DOHH2 (cell line): ENCODE results near the gene PGBD5.
"Not testable (repeated sequence)": the region's sequence is repeated elsewhere in the genome, so short reads cannot be mapped to it uniquely, and the experiment has no call there.

Experiments
- H3F3A ChIP-seq: fragments of 200-600 bp; sonication (generic), shearing (Covaris generic); 2 replicates; pipeline ENCODE4 v1.6.0; 2016; ENCODE audit warnings: antibody characterized with exemption, mild to moderate bottlenecking; ENCODE audit not compliant: control insufficient read depth, insufficient read depth
- H3K27ac ChIP-seq: fragments of 200-600 bp; sonication (generic); 2 replicates; pipeline ENCODE4 v1.5.1; 2014; ENCODE audit warnings: low read depth, mild to moderate bottlenecking, low read length, moderate library complexity
- H3K27me3 ChIP-seq: fragments of 200-600 bp; sonication (generic); 2 replicates; pipeline ENCODE4 v1.6.1; 2014; ENCODE audit warnings: mild to moderate bottlenecking, low read length, mixed read lengths; ENCODE audit not compliant: control insufficient read depth
- H3K36me3 ChIP-seq: fragments of 200-600 bp; sonication (generic); 2 replicates; pipeline ENCODE4 v1.6.1; 2014; ENCODE audit warnings: mild to moderate bottlenecking, low read length, moderate library complexity, mixed read lengths; ENCODE audit not compliant: control insufficient read depth
- H3K4me1 ChIP-seq: fragments of 200-600 bp; sonication (generic); 2 replicates; pipeline ENCODE4 v1.6.1; 2014; ENCODE audit warnings: mild to moderate bottlenecking, low read length, mixed read lengths; ENCODE audit not compliant: control insufficient read depth
- H3K4me2 ChIP-seq: fragments of 200-600 bp; sonication (generic); 2 replicates; pipeline ENCODE4 v1.6.0; 2014; ENCODE audit warnings: mild to moderate bottlenecking, low read length, moderate library complexity
- H3K4me3 ChIP-seq: fragments of 200-600 bp; sonication (generic); 2 replicates; pipeline ENCODE4 v1.5.1; 2014; ENCODE audit warnings: mild to moderate bottlenecking, low read length, mixed read lengths
- H3K79me2 ChIP-seq: fragments of 200-600 bp; sonication (generic); 2 replicates; pipeline ENCODE4 v1.6.1; 2014; ENCODE audit warnings: mild to moderate bottlenecking, low read length, mixed read lengths; ENCODE audit not compliant: control insufficient read depth
- H3K9me2 ChIP-seq: fragments of 200-600 bp; sonication (generic); replicated peaks from 2 replicates; pipeline ENCODE4 v1.6.1; 2014; ENCODE audit warnings: mild to moderate bottlenecking, low read length, mixed read lengths; ENCODE audit not compliant: control insufficient read depth
- H3K9me3 ChIP-seq: fragments of 200-600 bp; sonication (generic); 2 replicates; pipeline ENCODE4 v1.6.1; 2014; ENCODE audit warnings: antibody characterized with exemption, low read length, mixed read lengths; ENCODE audit not compliant: control insufficient read depth, insufficient read depth
- H4K20me1 ChIP-seq: fragments of 200-600 bp; sonication (generic); 2 replicates; pipeline ENCODE4 v1.6.0; 2014; ENCODE audit warnings: low read depth, mild to moderate bottlenecking, antibody characterized with exemption, low read length, moderate library complexity; ENCODE audit not compliant: control insufficient read depth, insufficient read depth
- CTCF ChIP-seq: fragments of 200-600 bp; sonication (generic); IDR thresholded peaks from one replicate; pipeline ENCODE4 v1.5.1; 2014; ENCODE audit warnings: antibody characterized with exemption, mild to moderate bottlenecking, low read depth, low read length; ENCODE audit not compliant: poor library complexity, severe bottlenecking
- EZH2phosphoT487 ChIP-seq: fragments of 200-600 bp; sonication (generic); IDR thresholded peaks from 2 replicates; pipeline ENCODE4 v1.6.1; 2017; ENCODE audit warnings: borderline replicate concordance, mild to moderate bottlenecking, antibody characterized with exemption, low read length, moderate library complexity, mixed read lengths

Gene PGBD5

GRCh38 chr1:230426246-230427093 is at the start of gene PGBD5:
PGBD5 (minus strand) TSS chr1:230426332; CDS start chr1:230425928, 404 bp downstream.
- no peaks in the 10 kb centered on the region for H3K79me2 ChIP-seq
- TF ChIP-seq CTCF (no peak), EZH2phosphoT487 (no peak)
- peaks cover 30% of the 10 kb centered on the region for H3K27me3 ChIP-seq
- H3K4me1 ChIP-seq = no peaks in the 10 kb centered on the region
- no peaks in the 10 kb centered on the region for H3F3A ChIP-seq
- no peak within 1 kb of the TSS for H3K27ac ChIP-seq
- H3K4me3 ChIP-seq = peak within 1 kb of the TSS; percentile 53
- no peaks in the 10 kb centered on the region for H3K9me3 ChIP-seq
- no peaks in the 10 kb centered on the region for H3K9me2 ChIP-seq
- no peaks in the 10 kb centered on the region for H4K20me1 ChIP-seq
- H3K36me3 ChIP-seq = no peaks in the 10 kb centered on the region
- peak within 1 kb of the TSS; percentile 56 for H3K4me2 ChIP-seq

GRCh38 chr1:230474924-230475323 is 48.8 kb upstream of the PGBD5 start:
- not testable (repeated sequence) for H3K4me3 ChIP-seq, H3K9me2 ChIP-seq, H3K79me2 ChIP-seq, H3K36me3 ChIP-seq, H3F3A ChIP-seq, H3K27ac ChIP-seq, H4K20me1 ChIP-seq, H3K4me2 ChIP-seq, H3K4me1 ChIP-seq, H3K9me3 ChIP-seq, H3K27me3 ChIP-seq

GRCh38 chr1:230470750-230471149 is 44.6 kb upstream of the PGBD5 start:
- H3K4me3 ChIP-seq, H3F3A ChIP-seq, H3K4me1 ChIP-seq, H3K36me3 ChIP-seq, H3K4me2 ChIP-seq, H3K27ac ChIP-seq, H4K20me1 ChIP-seq, H3K9me3 ChIP-seq, H3K9me2 ChIP-seq, H3K79me2 ChIP-seq, H3K27me3 ChIP-seq: not testable (repeated sequence)

GRCh38 chr1:230469271-230469670 is 43.1 kb upstream of the PGBD5 start:
- Histone ChIP-seq H3K4me3 (no peak overlapping the region), H4K20me1 (no peaks in the 10 kb centered on the region), H3K4me1 (no peaks in the 10 kb centered on the region), H3K9me2 (no peaks in the 10 kb centered on the region), H3K27ac (no peak overlapping the region), H3K9me3 (no peaks in the 10 kb centered on the region), H3K27me3 (no peaks in the 10 kb centered on the region), H3K36me3 (no peaks in the 10 kb centered on the region), H3K4me2 (no peak overlapping the region), H3F3A (no peaks in the 10 kb centered on the region), H3K79me2 (no peaks in the 10 kb centered on the region)
- TF ChIP-seq CTCF (no peak), EZH2phosphoT487 (no peak)
